DND-41 (cell line): ENCODE measurements around the gene USP36.

ENCODE experiments used
- ATAC-seq: fragments of 200-7000 bp; cut with Tn5 transposase; 3 replicates; pipeline ENCODE4 v1.9.1; 2021; ENCODE audit warnings: low read depth; ENCODE audit not compliant: insufficient read depth
- DNase-seq: peaks from one replicate; pipeline ENCODE4 v3.0.0-alpha.2; 2020
- H2AFZ ChIP-seq: 2 replicates; pipeline ENCODE4 v1.6.0; 2012; ENCODE audit warnings: low read depth, low read length
- H3K27ac ChIP-seq: 2 replicates; pipeline ENCODE4 v1.5.1; 2012; ENCODE audit warnings: low read length, inconsistent platforms
- H3K27me3 ChIP-seq: fragments of 200-600 bp; sonication (generic); 2 replicates; pipeline ENCODE4 v1.6.0; 2012; ENCODE audit warnings: low read length, mild to moderate bottlenecking, inconsistent platforms; ENCODE audit not compliant: insufficient read depth, poor library complexity
- H3K36me3 ChIP-seq: 2 replicates; pipeline ENCODE4 v1.5.1; 2012; ENCODE audit warnings: low read length, inconsistent platforms; ENCODE audit not compliant: insufficient read depth
- H3K4me1 ChIP-seq: 2 replicates; pipeline ENCODE4 v1.5.1; 2012; ENCODE audit warnings: mild to moderate bottlenecking, low read length; ENCODE audit not compliant: insufficient read depth
- H3K4me2 ChIP-seq: 2 replicates; pipeline ENCODE4 v1.6.0; 2012; ENCODE audit warnings: mild to moderate bottlenecking, moderate library complexity, low read length, inconsistent platforms; ENCODE audit not compliant: insufficient read depth
- H3K4me3 ChIP-seq, 2 experiments: fragments of 200-600 bp in 1 of 2; shearing (Covaris generic) in 1 of 2; 2 replicates each; pipeline ENCODE4 v1.5.1; 2012 to 2016; ENCODE audit warnings: inconsistent platforms in 2 of 2, low read length in 2 of 2, mild to moderate bottlenecking in 2 of 2, low read depth in 1 of 2, moderate library complexity in 1 of 2
- H3K79me2 ChIP-seq: 2 replicates; pipeline ENCODE4 v1.6.0; 2012; ENCODE audit warnings: low read length, inconsistent platforms; ENCODE audit not compliant: insufficient read depth
- H3K9ac ChIP-seq: 2 replicates; pipeline ENCODE4 v1.6.0; 2012; ENCODE audit warnings: low read depth, mild to moderate bottlenecking, inconsistent platforms, low read length, moderate library complexity
- H3K9me3 ChIP-seq: 2 replicates; pipeline ENCODE4 v1.5.1; 2012; ENCODE audit warnings: low read length, moderate library complexity, mild to moderate bottlenecking, inconsistent platforms; ENCODE audit not compliant: insufficient read depth, severe bottlenecking
- H4K20me1 ChIP-seq: 2 replicates; pipeline ENCODE4 v1.6.0; 2012; ENCODE audit warnings: low read length; ENCODE audit not compliant: insufficient read depth
- CTCF ChIP-seq: IDR thresholded peaks from 2 replicates; pipeline ENCODE4 v1.5.1; 2012; ENCODE audit warnings: borderline replicate concordance, low read length, moderate library complexity, mild to moderate bottlenecking; ENCODE audit not compliant: poor library complexity, severe bottlenecking; ENCODE audit errors: extremely low read depth
- EZH2 ChIP-seq: IDR thresholded peaks from 3 replicates; pipeline ENCODE4 v1.6.1; 2012; ENCODE audit warnings: borderline replicate concordance, low read depth, mild to moderate bottlenecking, moderate library complexity, low read length, inconsistent platforms; ENCODE audit not compliant: severe bottlenecking

USP36 gene

GRCh38 chr17:78759969-78760352 lies 80.7 kb downstream of the USP36 start:
- Histone ChIP-seq H3K9ac (0 out of 2 replicates have a peak overlapping the region, but pooled peaks have one; percentile 4), H3K36me3 (no peaks in the 10 kb centered on the region), H3K27ac (peak overlapping the region; percentile 64), H4K20me1 (peaks cover 32% of the 10 kb centered on the region), H3K79me2 (peaks cover 38% of the 10 kb centered on the region), H3K9me3 (no peaks in the 10 kb centered on the region), H3K4me3 (peak overlapping the region in 1 of 2 experiments; percentile 33; a peak in 2 of 4 replicates), H2AFZ (no peak overlapping the region), H3K4me2 (peak overlapping the region; percentile 57), H3K4me1 (peaks cover 30% of the 10 kb centered on the region), H3K27me3 (no peaks in the 10 kb centered on the region)
- ATAC-seq: no peak
- TF ChIP-seq EZH2 (no peak), CTCF (no peak)
- no peak for DNase-seq

GRCh38 chr17:78759203-78759968 lies 81.2 kb downstream of the USP36 start:
- no peak overlapping the region for H2AFZ ChIP-seq
- H3K27ac ChIP-seq: peak overlapping the region; percentile 64
- H3K4me1 ChIP-seq: peaks cover 30% of the 10 kb centered on the region
- peak overlapping the region in 1 of 2 experiments; percentile 33; a peak in 2 of 4 replicates for H3K4me3 ChIP-seq
- H4K20me1 ChIP-seq: peaks cover 28% of the 10 kb centered on the region
- ATAC-seq: peak; percentile 95
- no peaks in the 10 kb centered on the region for H3K27me3 ChIP-seq
- TF ChIP-seq CTCF (no peak), EZH2 (no peak)
- peak overlapping the region; percentile 4; the same call in 1 of the 2 replicates for H3K9ac ChIP-seq
- no peaks in the 10 kb centered on the region for H3K36me3 ChIP-seq
- H3K79me2 ChIP-seq: peaks cover 32% of the 10 kb centered on the region
- peak; percentile 83 for DNase-seq
- peak overlapping the region; percentile 57 for H3K4me2 ChIP-seq
- no peaks in the 10 kb centered on the region for H3K9me3 ChIP-seq

- Histone ChIP-seq H3K9me3 (no peaks in the 10 kb centered on the region), H3K4me3 (no peak overlapping the region), H3K79me2 (peaks cover 34% of the 10 kb centered on the region), H3K9ac (no peak overlapping the region), H3K4me2 (no peak overlapping the region), H3K4me1 (peaks cover 19% of the 10 kb centered on the region), H2AFZ (no peak overlapping the region), H3K36me3 (no peaks in the 10 kb centered on the region), H3K27me3 (no peaks in the 10 kb centered on the region), H3K27ac (no peak overlapping the region), H4K20me1 (peaks cover 22% of the 10 kb centered on the region)
- ATAC-seq (no peak), DNase-seq (no peak)
- no peak for TF ChIP-seq CTCF
- TF ChIP-seq EZH2: no peak
Measured at GRCh38 chr17:78753316-78754250, 87.0 kb downstream of the USP36 start.
